Adrenal gland (tissue), 5 donors: ENCODE measurements around the gene HSDL2.

Source experiments
- POLR2A ChIP-seq, 2 donors: fragments of 450-650 bp; IDR thresholded peaks; one replicate each; pipeline ENCODE4 v1.6.1; 2017; ENCODE audit warnings: antibody characterized with exemption in 2 of 2, mild to moderate bottlenecking in 2 of 2, moderate library complexity in 1 of 2
- TF ChIP-seq, protein P1 (sequence below), 6 experiments: fragments of 450-650 bp in 4 of 6; fragments of 200-600 bp in 2 of 6; sonication (generic) in 1 of 6; IDR thresholded peaks; 1 replicate in 5 of 6; 2 replicates in 1 of 6; pipeline versions ENCODE4 v1.5.1 to v1.8.0; 2016 to 2021; ENCODE audit warnings: antibody characterized with exemption in 6 of 6, mild to moderate bottlenecking in 2 of 6, moderate library complexity in 1 of 6
- donor health status: DM: no; HTN: no; CAD: no.

DNA sequence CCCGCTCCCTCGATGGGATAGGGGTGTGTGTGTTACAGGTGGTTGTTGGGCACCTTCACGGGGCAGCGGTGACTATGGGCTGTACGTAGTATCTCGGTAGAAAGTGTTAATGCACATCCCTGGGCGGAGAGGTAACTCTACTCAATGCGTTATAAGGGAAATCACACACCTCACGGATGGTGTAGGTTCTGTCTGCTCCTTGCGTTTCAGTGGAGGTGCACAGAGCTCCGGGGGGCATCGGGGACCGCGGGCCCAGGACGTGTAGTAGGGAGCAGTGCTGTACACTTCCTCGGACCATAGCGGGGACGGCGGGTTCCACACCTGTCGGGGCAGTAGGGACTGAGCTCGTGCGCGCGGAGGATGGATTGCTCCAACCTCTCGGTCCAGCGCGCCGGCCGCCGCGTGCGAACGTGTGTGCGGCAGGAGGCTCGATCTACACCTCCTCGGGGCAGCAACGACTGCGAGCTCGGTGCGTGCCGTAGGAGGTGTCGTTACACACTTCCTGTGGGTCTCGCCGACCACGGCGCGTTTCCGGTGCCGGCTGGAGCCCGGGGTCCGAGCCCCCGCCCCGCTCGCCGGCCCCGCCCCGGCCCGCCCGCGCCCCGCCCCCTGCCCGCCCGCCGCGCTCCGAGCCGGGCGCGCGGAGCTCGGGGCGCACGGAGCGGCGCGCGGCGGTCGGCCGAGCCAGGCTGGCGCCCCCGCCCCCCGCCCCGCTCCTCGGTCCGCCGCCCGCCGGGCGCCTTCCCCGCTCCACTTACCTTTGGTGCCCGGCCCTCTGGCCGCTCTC lies 106.5 kb downstream of the HSDL2 start, which contains the start of gene KIAA1958:
- TF ChIP-seq, protein P1, sequence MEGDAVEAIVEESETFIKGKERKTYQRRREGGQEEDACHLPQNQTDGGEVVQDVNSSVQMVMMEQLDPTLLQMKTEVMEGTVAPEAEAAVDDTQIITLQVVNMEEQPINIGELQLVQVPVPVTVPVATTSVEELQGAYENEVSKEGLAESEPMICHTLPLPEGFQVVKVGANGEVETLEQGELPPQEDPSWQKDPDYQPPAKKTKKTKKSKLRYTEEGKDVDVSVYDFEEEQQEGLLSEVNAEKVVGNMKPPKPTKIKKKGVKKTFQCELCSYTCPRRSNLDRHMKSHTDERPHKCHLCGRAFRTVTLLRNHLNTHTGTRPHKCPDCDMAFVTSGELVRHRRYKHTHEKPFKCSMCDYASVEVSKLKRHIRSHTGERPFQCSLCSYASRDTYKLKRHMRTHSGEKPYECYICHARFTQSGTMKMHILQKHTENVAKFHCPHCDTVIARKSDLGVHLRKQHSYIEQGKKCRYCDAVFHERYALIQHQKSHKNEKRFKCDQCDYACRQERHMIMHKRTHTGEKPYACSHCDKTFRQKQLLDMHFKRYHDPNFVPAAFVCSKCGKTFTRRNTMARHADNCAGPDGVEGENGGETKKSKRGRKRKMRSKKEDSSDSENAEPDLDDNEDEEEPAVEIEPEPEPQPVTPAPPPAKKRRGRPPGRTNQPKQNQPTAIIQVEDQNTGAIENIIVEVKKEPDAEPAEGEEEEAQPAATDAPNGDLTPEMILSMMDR (IDR thresholded peaks at IDR 0.05) = no peak
- TF ChIP-seq POLR2A (IDR thresholded peaks at IDR 0.05) = peak; percentile 29 to 66
